HG02973 (cell line): ENCODE measurements around the gene ESRP2.

ENCODE experiments used
- ATAC-seq: cut with Tn5 transposase; IDR thresholded peaks from one replicate; pipeline ENCODE4 v1.9.1; 2021; ENCODE audit warnings: moderate library complexity; ENCODE audit not compliant: unreplicated experiment

Gene ESRP2

DNA sequence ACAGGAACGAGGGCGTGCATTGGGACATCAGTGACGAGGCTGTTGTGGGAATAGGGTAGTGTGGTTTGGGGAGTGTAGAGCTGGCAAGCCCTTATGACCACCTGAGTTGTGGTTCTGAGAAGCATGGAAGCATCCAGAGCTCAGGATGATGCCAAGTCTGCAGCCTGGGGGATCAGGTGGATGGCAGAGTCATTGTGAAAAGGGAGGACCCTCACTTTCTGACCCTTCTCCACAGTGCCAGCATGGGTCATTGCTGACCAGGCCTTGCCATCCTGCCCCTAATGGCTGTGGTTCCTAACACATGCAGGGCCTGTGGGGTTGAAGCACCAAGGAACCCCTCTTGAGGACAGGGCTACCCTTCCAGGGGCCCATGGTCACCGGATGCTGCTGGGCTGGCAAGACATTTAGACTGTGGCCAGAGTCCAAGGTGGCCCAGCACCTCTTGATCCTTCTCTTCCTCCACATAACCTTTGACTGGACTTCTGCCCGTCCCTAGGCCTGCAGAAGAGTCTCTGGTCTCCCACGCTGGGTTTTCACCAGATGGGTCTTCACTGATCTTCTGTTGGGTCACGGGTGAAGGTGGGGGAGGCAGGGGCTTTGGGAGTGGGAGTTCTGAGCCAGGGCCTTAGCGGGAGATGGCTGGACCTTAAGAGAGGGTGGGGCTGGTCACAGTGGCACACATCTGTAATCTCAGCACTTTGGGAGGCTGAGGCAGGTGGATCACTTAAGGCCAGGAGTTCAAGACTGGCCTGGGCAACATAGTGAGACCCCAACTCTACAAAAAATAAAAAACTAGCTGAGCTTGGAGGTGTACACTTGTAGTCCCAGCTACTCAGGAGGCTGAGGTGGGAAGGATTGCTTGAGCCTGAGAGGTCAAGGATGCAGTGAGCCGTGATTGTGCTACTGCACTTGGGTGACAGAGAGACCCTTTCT is 7.3 kb upstream of the ESRP2 start:
- ATAC-seq: no peak

DNA sequence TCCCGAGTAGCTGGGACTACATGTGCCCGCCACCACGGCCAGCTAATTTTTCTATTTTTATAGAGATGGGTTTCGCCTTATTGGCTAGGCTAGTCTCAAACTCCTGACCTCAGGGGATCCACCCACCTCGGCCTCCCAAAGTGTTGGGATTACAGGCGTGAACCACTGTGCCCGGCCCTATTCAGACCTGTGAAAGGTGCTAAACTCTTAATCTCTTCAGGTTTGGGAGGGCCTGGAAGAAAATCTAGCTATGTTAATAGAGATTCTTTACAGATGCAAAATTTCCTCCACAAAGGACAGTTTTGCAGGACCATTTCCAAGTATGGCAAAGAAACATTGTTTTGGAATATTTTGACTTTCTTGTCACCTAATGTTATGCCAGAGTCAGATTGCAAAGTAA is 6.2 kb upstream of the ESRP2 start:
- no peak for ATAC-seq

DNA sequence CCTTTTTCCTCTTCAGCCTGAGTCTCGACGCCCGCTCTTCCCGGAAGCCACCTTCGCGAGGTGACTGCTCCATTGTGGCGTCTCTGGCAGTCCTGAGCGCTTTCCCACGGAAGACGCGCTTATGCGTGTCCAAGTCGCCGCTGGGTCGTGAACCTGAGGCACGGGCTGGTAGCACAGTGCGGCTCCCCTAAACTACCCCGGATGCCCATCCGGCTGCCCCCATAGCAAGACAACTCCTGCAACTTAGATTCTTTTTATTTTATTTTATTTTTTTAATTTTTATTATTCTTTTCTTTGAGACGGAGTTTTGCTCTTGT is 2.1 kb upstream of the ESRP2 start:
- ATAC-seq: peak; percentile 23

DNA sequence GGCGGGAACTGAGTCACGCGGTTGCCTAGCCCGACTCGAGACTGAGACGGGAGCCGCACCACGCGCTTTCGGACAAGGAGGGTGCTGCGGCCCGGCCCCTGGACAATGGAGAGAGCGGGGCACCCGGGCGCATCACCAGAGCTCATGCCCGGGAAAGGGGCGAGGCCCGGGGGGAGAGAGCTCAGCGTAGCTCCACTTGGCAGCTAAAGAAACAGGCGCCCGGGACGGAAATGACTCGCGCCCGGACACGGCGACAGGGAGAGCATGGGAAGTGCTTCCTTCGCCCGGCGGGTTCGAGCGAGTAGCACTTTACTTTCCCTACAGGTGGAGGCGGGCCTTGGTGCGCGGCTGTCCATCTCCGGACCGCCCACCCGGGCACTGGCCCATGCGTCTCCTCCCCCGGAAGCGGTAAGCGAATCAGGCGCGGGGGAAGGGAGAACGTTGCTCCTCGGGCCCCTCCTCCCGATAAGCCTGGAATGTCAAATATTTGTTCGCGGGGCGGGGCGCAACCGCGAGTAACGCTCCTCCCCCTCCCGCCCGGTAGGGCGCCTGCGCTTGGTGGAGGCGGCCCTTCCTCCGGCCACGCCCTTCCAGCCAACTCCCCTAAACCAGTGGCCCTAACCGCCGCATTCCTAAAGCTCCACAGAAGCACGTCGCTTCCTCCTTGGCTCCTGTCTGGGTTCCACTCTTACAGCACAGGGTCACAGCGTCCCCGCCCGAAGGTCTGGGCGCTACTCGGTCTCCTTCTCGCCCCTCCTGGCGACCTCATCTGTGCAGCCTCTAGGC is 1.5 kb upstream of the ESRP2 start:
- ATAC-seq: peak; percentile 71

DNA sequence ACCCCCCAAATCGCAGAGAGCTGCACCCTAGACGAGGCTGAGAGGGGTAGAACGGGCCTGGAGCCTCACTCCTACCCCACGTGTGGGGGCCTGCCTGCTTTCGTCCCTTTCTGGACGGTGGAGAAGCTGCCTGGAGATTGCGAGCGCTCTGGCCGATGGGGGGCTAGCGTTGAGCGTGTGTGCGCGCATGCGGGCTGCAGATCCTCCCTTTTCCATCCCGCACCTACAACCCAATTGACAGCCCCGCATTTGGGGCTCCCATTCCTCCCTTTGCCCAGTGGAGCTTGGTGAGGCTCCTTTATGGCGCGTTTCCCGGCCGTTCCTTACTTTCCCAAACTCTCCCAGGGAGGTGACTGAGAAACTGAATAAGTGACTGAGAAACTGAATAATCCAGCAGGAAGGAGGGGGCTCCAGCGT is 907 bp upstream of the ESRP2 start:
- ATAC-seq: no peak

DNA sequence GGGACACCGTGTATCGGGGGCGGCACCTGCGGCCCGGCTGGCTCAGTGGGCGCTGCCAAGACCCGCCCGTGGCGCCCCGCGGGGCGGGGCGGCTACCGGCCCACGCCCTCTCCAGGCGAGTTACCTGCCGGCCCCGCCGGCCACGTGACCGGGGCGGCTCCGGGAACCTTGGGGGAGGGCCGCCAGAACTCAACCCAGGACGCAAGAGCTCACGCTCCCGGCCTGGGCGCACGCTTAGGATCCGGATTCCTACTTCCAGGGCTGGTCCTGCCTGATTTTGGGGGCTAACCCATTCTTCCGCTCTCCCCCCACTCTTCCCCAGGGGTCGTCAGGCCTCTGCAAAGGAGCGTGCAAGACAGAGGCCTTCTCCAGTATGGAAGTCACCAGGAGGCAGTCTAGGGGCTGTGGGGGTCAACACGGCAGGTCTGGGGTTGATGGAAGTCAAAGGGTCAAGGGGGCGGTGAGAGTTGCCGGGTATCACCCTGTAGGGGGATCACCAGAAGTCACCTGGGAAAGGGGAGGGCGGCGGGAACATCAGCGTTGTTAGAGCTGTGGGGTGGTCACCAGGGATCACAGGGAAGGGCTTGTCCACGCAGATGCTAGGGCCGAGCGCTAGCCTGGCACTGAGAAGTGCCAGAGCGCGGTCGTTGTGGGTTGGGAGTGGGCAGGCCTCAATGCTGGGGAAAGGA is 354 bp upstream of the ESRP2 start:
- no peak for ATAC-seq

DNA sequence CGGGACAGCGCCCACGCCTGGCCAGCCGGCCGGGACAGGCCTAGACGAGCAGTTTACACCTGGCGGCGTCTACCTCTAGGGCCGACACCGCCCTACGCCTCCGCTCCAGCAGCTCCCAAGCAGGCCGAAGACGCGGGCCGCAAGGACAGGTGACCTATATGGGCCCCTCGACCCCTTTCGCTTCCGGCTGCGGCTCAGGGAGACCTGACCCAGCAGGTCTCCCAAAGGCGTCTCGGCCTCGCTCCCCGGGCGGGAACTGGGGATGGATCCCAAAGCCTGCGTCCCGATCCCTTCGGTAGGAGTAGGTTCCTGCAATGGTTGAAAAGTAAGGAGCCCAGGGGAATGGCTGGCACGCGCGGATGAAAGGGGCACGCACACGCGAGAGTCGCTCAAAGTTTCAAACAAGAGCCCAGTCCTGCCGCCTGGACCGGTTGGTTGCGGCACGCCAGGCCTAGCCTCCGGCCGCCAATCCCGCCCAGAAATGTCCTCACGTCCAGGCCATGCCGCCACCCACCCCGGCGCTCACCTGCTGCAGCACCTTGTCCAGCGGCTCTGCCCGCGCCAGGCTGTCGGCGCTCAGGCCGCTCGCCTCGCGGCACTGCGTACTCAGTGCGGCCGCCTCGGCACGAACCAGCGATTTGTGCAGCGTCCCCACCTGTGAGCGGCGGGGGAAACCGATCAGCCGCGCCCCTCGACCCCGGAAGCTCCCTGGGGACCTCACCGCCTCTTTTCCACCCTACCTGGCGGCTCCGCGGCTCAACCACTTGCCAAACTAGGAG is 630 bp downstream of the ESRP2 start:
- no peak for ATAC-seq

DNA sequence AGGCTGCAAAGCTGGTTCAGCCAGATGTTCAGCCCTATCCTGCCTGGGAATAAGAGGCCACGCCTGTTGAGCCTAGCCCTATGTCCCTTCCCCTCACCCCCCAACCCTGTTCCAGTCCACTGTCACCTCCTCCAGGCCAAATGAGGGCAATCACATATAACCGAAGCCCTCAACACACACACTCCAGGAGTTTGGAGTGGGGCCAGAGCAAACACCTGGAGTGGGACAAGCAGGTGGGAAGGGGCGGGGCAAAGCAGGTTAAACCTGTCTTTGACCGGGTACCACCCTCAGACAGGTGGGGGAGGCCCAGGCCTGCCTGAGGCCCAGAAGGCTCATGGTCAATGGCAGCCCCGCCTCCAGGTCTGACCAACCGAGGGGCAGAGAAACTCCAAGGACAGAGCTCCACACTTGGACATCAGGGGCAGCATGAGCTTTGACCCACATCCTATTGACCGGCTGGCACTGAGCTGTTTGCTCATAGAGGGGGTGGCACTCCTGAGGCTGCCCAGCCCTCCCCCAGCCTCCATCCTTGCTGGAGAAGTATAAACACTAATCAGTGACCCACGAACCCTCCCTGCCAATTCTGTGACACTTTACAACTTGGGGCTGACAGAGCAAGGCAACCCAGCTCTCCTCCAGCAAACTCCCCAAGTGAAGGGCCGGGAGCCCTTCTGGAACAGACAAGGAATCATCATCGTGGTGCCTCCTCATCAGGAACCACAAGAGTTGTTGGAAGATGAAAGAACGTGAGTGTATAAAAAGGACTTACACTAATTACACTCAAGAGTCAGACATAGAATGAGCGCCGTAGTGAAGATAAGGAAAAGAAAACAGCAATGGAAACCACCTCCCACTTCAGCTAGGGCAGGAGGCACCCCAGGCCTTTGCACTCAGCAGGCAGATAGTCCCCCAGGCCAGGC is 1.5 kb downstream of the ESRP2 start:
- ATAC-seq: no peak

DNA sequence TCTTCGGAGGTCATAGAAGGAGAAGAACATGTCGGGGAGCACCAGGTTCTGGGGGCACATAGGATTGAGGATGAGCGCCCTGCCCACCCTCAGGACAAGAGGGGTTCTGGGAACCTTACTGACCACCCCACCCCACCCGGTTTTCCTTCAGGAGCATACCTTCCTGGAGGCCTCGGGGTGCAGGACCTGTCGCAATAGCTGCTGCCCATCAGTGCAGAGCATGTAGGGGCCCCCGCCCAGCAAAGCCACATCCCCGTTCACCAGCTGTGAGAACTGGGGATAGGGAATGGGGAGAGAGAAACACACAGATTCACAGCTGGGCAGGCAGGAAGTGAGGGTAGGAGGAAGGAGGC is 2.1 kb downstream of the ESRP2 start:
- no peak for ATAC-seq

DNA sequence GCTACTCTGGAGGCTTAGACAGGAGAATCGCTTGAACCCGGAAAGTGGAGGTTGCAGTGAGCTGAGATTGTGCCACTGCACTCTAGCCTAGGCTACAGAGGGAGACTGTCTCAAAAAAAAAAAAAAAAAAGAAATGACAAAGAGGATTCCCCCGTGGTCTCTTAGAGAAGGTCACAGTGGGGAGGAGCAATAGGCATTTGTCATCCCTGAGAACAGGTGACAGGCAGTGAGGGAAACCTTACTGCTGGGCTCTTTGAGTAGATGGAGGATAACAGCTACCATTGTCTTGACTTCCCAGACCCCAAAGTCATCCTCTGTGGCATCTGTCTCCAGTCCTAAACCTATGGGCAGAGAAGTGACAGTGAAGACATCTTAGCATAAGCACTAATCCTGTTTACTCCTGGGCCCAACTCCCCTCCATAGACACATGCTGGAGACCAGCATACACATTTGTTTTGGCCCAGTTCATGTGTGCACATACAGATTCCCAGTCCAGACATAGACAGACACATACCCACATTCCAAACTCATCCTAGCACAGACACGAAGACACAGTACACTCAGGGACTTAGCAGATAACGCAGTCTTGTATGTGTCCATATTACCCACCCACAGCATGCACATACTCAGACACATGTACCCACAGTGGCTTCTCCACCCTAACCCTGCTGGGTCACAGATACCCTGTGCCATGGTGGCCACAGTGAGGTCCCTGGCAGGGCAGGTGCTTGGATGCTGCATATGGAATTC is 2.7 kb downstream of the ESRP2 start:
- no peak for ATAC-seq

DNA sequence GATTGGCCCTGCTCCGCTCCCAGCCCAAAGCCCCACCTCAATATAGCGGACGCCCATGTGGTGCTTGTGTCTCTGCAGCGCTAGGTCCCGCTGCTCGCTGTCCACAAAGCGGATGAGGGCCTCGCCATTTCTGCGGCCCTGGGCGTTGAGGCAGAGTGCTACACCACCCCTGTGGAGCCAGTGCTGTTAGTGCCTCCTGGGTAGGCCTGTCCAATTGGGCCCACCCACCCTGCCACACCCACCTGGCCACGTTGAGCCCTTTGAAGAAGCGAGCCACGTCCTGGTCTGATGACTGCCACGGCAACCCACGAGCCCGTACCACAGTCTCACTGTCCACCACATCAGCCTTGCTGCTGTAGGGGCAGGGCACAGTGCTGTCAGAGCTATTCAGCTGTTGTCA is 3.6 kb downstream of the ESRP2 start:
- ATAC-seq: no peak

DNA sequence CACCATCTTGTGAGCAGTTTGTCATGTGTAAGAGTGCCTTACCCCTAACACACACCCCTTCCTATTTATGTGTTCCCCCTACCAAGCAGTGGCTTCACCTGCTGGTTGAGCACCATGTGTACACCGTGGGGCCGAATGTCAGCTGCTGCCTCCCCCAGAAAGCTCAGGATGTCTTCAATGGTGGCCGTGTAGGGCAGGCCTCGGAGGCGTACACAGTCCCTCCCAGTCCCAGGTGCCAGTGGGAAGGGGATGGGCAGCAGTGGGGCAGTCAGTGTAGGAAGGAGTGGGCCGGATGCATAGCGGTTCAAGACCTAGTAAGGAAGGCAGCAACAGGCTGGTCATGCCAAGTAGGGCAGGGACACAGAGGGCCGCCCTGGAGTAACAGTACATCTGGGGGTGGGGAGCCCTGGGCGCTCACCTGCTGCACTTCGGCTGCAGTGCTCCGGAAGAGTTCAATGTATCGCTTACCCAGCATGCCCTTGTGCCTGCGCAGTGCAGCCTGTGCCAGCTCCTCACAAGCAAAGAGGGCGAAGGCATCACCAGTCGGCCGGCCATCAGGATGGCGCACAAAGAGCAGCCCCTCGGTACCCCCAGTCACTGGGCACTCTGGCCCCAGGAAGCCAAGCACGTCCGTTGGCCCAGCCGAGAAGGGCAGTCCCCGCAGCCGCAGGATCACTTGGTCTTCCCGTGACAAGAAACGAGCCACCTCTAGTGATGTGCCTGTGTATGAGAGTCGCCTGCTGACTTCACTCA is 4.4 kb downstream of the ESRP2 start:
- ATAC-seq: no peak

DNA sequence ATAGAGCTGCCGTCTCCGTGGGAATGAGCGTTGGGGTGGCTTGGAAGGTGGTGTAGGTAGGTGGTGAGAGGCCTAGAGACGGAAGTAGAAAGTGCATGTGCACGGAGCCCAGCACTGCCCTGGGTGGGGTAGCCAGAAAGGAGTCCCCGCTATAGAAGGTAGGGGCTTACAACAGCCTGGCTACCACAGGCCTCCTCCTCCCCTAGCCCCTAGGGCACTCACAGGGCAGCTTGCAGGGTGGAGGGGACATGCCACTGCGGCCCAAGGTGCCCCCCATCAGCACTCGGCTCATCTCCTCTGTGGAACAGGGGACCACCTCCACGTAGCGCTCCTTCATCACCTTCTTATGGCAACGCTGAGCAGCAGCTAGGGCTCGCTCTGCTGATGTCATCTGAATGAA is 5.0 kb downstream of the ESRP2 start:
- no peak for ATAC-seq

DNA sequence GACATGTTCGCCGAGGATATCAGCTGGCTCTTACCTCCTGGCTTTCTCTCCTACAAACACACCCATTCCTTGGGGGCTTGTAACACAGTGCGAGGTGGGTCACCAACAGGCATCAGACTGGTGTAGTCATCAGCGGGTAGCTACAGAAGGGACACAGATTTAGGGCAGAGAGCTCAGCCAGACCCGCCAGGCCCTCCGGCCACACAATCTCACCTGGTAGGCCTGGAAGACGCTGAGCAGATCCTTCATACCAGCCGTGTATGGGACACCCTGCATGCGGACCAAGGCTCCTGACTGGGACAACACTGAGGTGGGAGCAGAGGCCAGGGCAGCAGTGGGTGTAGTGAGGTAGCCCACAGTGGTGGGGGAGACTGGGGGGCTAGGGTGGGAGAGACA is 5.8 kb downstream of the ESRP2 start:
- ATAC-seq: no peak

DNA sequence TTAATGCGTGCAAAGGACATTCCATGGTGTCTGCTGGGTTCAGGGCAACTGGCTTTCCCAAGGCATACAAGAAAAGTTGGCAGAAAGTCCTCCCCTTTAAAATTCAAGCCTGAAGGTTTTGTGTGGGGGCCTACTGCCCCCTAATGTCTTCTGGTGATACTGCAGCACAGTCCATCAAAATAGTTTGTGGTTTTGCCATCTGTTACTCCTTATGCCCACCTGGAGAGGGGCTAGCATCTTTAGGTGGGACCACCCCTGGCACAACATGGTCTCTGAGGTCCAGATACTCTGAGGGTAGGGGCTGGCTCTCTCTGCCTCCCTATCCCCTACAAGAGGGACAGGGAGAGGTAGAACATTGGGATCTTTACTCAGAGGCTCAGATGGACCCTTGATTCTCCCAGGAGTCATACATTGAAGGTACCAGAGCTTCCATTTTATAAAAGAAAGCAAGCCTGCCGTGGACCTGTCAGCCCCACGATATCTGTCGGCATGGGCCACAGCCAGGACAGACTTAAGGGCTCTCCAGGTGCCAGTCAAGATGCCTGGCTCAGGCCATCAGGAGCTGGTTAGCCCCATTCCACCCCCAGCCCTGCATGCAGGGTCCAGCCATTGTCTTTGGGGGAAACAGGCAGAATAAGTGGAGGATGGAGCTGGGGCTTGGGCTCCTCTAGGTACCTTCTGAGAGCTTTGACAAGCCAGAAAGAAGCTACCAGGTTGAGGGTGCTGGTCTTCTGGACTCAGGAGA is 6.3 kb downstream of the ESRP2 start:
- no peak for ATAC-seq

DNA sequence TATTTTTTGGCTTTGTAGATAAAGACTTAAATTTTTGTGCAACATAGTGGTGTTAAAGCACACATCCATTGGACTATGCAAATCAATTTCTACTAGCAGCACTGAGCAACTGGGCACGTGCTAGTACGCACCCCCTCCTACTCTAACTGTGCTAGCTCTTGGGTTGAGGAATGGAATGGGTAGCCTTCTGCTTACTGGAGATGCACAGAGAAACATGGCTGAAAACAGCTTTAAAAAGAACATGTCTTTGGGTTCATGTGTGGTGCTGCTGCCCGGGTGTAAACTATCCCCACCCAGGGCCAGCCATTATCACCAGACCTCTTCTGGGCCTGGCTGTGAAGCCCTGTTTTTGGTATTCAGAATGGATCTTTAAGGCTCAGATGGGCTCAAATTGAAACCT is 7.3 kb downstream of the ESRP2 start:
- ATAC-seq: no peak

DNA sequence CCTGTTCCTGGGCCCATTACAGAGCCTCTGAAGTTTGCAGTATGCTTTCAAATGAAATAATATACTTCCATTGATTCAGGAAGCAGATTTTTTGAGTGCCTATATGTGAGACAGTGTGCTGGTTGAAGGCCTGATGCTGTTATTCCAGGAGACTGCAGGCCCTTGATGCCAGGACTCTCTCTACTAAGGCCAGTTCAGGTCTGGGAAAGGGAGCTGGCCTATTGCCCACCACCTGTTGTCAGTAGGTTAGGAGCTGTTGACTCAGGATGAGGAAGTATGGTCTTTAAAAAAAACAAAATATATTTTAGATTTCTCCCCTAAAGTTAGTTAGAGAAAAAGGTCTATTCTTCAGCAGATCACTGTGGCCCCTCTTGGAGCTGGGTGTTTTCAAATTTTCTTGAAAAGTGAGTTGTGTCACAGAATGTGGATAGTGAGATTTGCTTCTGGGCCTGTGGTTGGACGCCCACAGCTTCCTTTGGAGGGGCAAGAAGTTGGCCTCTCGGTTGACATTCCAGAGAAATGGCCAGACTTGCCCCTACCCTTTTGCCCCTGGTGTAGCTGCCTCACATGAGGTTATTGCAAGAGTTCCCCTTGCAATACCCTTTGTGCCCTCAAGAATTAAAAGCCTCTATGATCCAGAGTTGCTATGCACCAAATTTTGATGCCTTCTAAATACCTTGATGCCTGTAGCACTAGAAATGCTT is 7.9 kb downstream of the ESRP2 start:
- ATAC-seq: no peak
